GM23338 (cell line): ENCODE data around the gene CD38.

ENCODE experiments used
- CTCF ChIP-seq, 2 experiments: fragments of 200-600 bp in 1 of 2; sonication (generic) in 1 of 2; conservative IDR thresholded peaks; 2 replicates each; pipeline versions ENCODE4 v1.5.1 to v1.6.1; 2016 to 2017; ENCODE audit warnings: antibody characterized with exemption in 2 of 2, low read depth in 2 of 2, mild to moderate bottlenecking in 2 of 2, moderate library complexity in 1 of 2
- EZH2 ChIP-seq: fragments of 200-600 bp; sonication (generic); IDR thresholded peaks from one replicate; pipeline ENCODE4 v1.8.0; 2017; ENCODE audit warnings: antibody characterized with exemption, mild to moderate bottlenecking, low read depth; ENCODE audit not compliant: unreplicated experiment
- EZH2phosphoT487 ChIP-seq: fragments of 200-600 bp; sonication (generic); IDR thresholded peaks from one replicate; pipeline ENCODE4 v1.8.1; 2018; ENCODE audit warnings: antibody characterized with exemption; ENCODE audit not compliant: unreplicated experiment
- JUNB ChIP-seq: IDR thresholded peaks from one replicate; pipeline ENCODE4 v1.6.1; 2016; ENCODE audit warnings: antibody characterized with exemption; ENCODE audit not compliant: unreplicated experiment
- POLR2AphosphoS5 ChIP-seq: IDR thresholded peaks from 2 replicates; pipeline ENCODE4 v1.6.1; 2016; ENCODE audit warnings: antibody characterized with exemption, low read depth
- REST ChIP-seq: IDR thresholded peaks from one replicate; pipeline ENCODE4 v1.6.1; 2018; ENCODE audit warnings: antibody characterized with exemption; ENCODE audit not compliant: unreplicated experiment

- TF ChIP-seq CTCF (conservative IDR thresholded peaks at IDR 0.05; ENCODE audit: low read depth in 2 of 2) (no peak), JUNB (no peak), EZH2 (no peak), EZH2phosphoT487 (no peak), POLR2AphosphoS5 (no peak), REST (no peak)
Measured at GRCh38 chr4:15753786-15754185, 24.3 kb upstream of the CD38 start.
